B cell (primary cell): ENCODE measurements around the gene ELANE.

Source experiments
- CTCF ChIP-seq: fragments of 200-600 bp; IDR thresholded peaks from one replicate; pipeline ENCODE4 v1.8.0; 2022; ENCODE audit warnings: antibody characterized with exemption, mild to moderate bottlenecking
- EZH2 ChIP-seq: IDR thresholded peaks from 2 replicates; pipeline ENCODE4 v1.6.1; 2012; ENCODE audit warnings: borderline replicate concordance, low read depth, mild to moderate bottlenecking, moderate library complexity, low read length; ENCODE audit not compliant: insufficient read depth, poor library complexity, severe bottlenecking

- TF ChIP-seq CTCF (no peak), EZH2 (no peak)
Measured at GRCh38 chr19:858868-859843, 7.1 kb downstream of the ELANE start, which contains the start of gene CFD.
